Urinary bladder (tissue), 4 donors: ENCODE data around the gene GPR21. TPM values are rescaled to one million over a fixed set of nuclear protein-coding genes. Genes with fewer than 3 reads are reported as not detected.

Experiments
- DNase-seq: peaks from one replicate; pipeline ENCODE4 v3.0.0-alpha.2; 2015; ENCODE audit errors: extremely low spot score
- H3K27ac ChIP-seq: one replicate; pipeline ENCODE4 v1.5.1; 2013; ENCODE audit warnings: low read depth, mild to moderate bottlenecking, moderate library complexity
- H3K36me3 ChIP-seq: one replicate; pipeline ENCODE4 v1.6.1; 2013; ENCODE audit warnings: mild to moderate bottlenecking, moderate library complexity; ENCODE audit not compliant: insufficient read depth
- H3K4me1 ChIP-seq: one replicate; pipeline ENCODE4 v1.6.1; 2013; ENCODE audit warnings: mild to moderate bottlenecking, moderate library complexity; ENCODE audit not compliant: insufficient read depth
- H3K4me3 ChIP-seq: one replicate; pipeline ENCODE4 v1.5.1; 2013; ENCODE audit warnings: low read depth, low read length
- WGBS: extraction: QIAGEN DNeasy Blood & Tissue Kit; methylation state at CpG from one replicate; pipeline ENCODE4 v1.1.7; 2013; 5-methylcytosine and 5-hydroxymethylcytosine counted together
- polyA plus RNA-seq: library from polyadenylated mRNA; stranded (reverse); fragments of 200-250 nt; gene quantifications from one replicate; pipeline ENCODE4 v1.2.3, GENCODE V29; 2013
- total RNA-seq: library from RNA; depleted of rRNA; stranded (reverse); fragments of >200 nt; gene quantifications from one replicate; pipeline ENCODE4 v1.2.3, GENCODE V29; 2014
- donor health status: healthy with polysubstance abuse.
- donor health status: healthy.

GPR21 gene
- total and polyA plus RNA-seq, 2 donors, result 7.7 TPM; not detected in 1

- WGBS, result 47% methylated on average over 1 of the region's 1 CpG
- Histone ChIP-seq H3K27ac (no peak overlapping the region), H3K36me3 (peaks cover 5% of the 10 kb centered on the region), H3K4me3 (no peak overlapping the region), H3K4me1 (no peaks in the 10 kb centered on the region)
- no peak for DNase-seq
Observed at GRCh38 chr9:123040801-123041200, 7.3 kb downstream of the GPR21 start.

GRCh38 chr9:123041489-123041888, 8.0 kb downstream of the GPR21 start:
- 77% methylated on average over 2 of the region's 2 CpGs for WGBS
- H3K4me1 ChIP-seq, result no peaks in the 10 kb centered on the region
- DNase-seq, result no peak
- H3K4me3 ChIP-seq, result no peak overlapping the region
- H3K36me3 ChIP-seq, result peaks cover 6% of the 10 kb centered on the region
- H3K27ac ChIP-seq, result no peak overlapping the region

DNA sequence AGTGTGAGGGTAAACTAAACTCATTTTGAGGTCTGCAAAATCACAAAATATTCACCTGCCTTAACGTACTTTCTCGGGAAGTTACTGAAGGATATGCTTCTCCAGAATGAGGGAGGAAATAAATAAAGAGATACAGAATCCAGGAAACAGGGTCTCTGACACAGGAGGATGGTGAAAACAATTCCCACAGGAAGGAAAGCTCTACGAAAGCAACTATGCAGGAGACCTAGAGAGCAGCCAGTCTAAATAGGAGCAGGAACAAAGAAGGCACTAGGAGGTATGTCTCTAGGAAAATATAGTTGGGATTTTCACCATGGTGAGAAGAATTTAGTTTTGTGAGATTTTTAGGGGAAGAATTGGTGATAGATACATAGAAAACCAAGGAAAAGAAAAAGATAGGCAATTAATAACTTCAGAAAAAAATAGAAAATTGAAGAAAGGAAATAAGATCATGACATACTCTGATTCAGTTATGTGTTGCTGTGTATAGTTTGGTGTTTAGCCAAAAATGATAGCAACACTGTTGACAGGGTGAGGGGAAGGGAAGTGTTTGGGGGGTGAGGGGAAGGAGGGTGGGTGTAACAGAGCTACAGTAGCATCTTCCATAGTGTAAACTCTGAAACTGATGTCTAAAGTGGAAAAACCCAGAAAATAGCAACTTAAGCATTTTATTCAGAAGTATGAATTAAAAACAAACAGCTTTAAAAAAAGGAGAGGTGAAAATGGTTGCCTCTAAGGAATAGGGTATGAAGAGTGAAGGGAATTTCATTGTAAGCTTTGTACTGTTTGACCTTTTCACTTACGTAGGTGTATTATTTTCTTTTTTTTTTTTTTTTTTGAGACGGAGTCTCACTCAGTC, 9.8 kb downstream of the GPR21 start:
- no peak for DNase-seq
- H3K27ac ChIP-seq, result peak overlapping the region; percentile 2
- H3K36me3 ChIP-seq, result peaks cover 6% of the 10 kb centered on the region
- 92% methylated on average over 5 of the region's 5 CpGs for WGBS
- no peak overlapping the region for H3K4me3 ChIP-seq
- no peaks in the 10 kb centered on the region for H3K4me1 ChIP-seq

DNA sequence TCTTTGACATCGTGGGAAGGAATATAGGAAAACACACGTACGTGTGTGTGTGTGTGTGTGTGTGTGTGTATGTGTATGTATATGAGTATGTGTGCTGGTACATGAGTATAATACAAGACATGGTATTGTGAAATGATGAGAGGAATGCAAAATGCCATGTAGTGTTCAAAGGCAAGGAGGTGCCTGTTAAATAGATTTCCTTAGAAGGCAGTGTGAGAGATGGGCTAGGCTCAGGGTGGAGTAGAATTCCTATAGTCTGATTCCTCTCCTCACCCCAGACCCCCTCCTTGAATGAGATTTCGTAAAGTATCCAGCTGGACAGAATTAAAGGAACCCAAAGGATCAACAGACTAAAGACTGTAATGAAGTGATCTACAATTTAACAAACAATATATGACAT, 11.1 kb downstream of the GPR21 start:
- no peak overlapping the region for H3K27ac ChIP-seq
- peaks cover 4% of the 10 kb centered on the region for H3K36me3 ChIP-seq
- no peaks in the 10 kb centered on the region for H3K4me1 ChIP-seq
- whole genome bisulfite sequencing, result 52% methylated on average over 4 of the region's 4 CpGs
- no peak overlapping the region for H3K4me3 ChIP-seq
- DNase-seq, result no peak

GRCh38 chr9:123046406-123047195, 13.1 kb downstream of the GPR21 start:
- Histone ChIP-seq H3K4me3 (no peak overlapping the region), H3K4me1 (no peaks in the 10 kb centered on the region), H3K36me3 (peaks cover 3% of the 10 kb centered on the region), H3K27ac (no peak overlapping the region)
- WGBS, result 72% methylated on average over 3 of the region's 3 CpGs
- no peak for DNase-seq

DNA sequence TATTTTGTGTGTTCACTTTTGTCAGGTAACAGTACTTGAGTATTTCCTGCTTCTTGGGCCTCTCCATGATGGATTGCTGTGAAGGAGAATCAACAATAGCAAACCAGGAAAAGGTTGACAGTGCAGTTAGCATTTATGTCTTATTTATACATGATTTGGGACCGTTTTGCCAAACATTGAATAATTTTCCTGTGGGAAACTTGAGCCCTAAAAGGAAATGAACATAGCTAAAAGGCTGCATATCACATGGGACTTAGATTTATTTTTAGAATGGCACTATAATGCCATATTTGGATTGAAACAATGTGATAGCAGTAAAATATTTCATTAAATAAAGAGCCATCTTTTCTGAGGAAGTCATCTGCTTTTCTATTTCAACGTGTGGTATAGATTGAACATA, 15.3 kb downstream of the GPR21 start:
- Histone ChIP-seq H3K27ac (no peak overlapping the region), H3K4me3 (no peak overlapping the region), H3K4me1 (no peaks in the 10 kb centered on the region), H3K36me3 (peaks cover 2% of the 10 kb centered on the region)
- no peak for DNase-seq
- 16% methylated on average over 2 of the region's 2 CpGs for WGBS

DNA sequence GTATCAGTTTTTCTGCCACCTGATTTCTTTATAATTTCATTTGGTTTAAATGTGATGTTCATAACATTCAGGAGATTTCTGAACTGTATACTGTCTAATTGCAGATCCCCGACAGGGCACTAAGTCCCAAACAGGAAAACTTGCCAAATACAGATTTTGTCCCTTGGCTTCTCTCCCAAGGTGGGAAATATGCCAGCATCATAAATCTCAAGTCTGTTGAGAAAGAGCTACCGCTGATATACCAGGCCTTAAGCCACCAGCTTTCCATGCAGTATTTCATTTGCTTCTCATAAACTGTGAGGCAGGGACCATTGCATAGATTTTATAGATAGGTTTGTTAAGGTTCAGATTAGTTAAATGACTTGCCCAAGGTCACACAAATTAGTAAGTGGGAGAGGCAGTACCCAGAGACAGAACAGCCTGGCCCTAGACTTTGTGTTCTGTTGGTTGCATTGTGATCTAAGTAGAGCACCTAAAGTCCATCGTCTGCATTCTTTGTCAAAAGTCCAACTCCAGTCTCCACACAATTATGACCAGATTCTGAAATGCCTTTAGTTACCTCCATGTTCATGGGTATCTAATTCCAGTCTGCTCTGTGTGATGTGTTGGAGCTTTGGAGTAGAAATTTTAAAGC, 16.2 kb downstream of the GPR21 start:
- Histone ChIP-seq H3K4me3 (no peak overlapping the region), H3K4me1 (no peaks in the 10 kb centered on the region), H3K36me3 (peaks cover 2% of the 10 kb centered on the region), H3K27ac (no peak overlapping the region)
- DNase-seq, result no peak
- WGBS, result 15% methylated on average over 3 of the region's 3 CpGs

- Histone ChIP-seq H3K36me3 (no peaks in the 10 kb centered on the region), H3K4me3 (no peak overlapping the region), H3K4me1 (no peaks in the 10 kb centered on the region), H3K27ac (no peak overlapping the region)
- DNase-seq, result no peak
Observed at GRCh38 chr9:123053046-123053445, 19.6 kb downstream of the GPR21 start.

- Histone ChIP-seq H3K36me3 (no peaks in the 10 kb centered on the region), H3K4me1 (no peaks in the 10 kb centered on the region), H3K27ac (no peak overlapping the region), H3K4me3 (no peak overlapping the region)
- no peak for DNase-seq
- 39% methylated on average over 2 of the region's 2 CpGs for WGBS
Observed at GRCh38 chr9:123053711-123054110, 20.2 kb downstream of the GPR21 start.

DNA sequence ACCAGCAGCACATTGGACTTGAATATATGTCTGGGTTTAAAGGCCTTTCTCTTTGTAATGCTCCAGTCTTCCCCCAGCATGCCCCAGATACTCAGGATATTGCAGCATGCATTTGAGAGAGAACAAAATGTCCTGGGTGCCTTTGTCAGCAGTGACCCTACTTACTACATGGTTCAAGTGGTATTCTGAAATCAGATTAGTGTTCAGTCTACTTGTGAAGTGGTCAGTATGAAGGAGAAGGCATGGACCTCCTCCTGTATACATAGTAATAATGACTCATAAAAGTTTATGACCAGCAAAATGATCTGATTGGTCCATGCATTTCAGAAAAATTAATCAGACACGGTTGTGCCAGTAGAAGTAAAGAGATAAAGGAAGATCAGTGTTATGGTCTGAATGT, 25.4 kb downstream of the GPR21 start:
- Histone ChIP-seq H3K36me3 (no peaks in the 10 kb centered on the region), H3K4me3 (no peak overlapping the region), H3K27ac (no peak overlapping the region), H3K4me1 (no peaks in the 10 kb centered on the region)
- no peak for DNase-seq
- WGBS, result 72% methylated on average over 1 of the region's 1 CpG

DNA sequence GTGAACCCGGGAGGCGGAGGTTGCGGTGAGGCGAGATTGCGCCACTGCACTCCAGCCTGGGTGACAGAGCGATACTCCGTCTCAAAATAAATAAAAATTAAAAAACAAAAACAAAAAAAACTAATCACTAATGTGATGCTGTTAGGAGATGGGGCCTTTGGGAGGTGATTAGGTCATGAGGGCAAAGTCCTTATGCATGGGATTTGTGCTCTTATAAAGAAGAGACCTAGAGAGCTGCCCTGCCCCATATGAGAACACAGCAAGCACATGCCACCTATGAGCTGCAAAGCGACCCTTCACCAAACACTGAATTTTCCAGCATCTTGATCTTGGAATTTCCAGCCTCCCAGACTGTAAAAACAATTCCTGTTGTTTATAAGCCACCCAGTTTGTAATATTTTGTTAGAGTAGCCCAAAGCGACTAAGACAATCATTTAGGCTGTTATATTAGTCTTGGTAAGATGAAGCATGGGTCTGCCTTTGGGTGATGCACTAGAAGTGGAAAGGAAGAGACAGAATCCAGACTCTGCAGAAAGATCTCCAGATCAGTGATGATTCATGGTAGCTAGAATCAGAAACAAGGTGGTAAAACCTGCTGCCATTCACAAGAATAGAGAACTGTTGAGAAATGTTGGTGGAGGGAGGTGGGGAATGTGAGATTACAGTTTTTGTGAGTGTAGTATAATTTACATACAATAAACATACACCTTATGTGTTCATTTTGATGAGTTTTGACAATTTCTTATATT, 26.2 kb downstream of the GPR21 start:
- no peak overlapping the region for H3K27ac ChIP-seq
- H3K4me1 ChIP-seq, result no peaks in the 10 kb centered on the region
- WGBS, result 99% methylated on average over 9 of the region's 9 CpGs
- H3K36me3 ChIP-seq, result no peaks in the 10 kb centered on the region
- no peak for DNase-seq
- H3K4me3 ChIP-seq, result no peak overlapping the region

GRCh38 chr9:123061216-123061615, 27.7 kb downstream of the GPR21 start:
- Histone ChIP-seq H3K4me1 (no peaks in the 10 kb centered on the region), H3K4me3 (no peak overlapping the region), H3K36me3 (no peaks in the 10 kb centered on the region), H3K27ac (no peak overlapping the region)
- 97% methylated on average over 7 of the region's 7 CpGs for WGBS
- no peak for DNase-seq
